ENCODE measurements around the gene ENTPD6. TPM values are rescaled to one million over a fixed set of nuclear protein-coding genes. Genes with fewer than 3 reads are reported as not detected.
A peak's percentile ranks its signal among the peaks of the same experiment; 100 is the strongest.

The ENTPD6 gene
- polyA plus RNA-seq, 3 donors, result 36.2 to 120 (median 47.0) TPM

DNA sequence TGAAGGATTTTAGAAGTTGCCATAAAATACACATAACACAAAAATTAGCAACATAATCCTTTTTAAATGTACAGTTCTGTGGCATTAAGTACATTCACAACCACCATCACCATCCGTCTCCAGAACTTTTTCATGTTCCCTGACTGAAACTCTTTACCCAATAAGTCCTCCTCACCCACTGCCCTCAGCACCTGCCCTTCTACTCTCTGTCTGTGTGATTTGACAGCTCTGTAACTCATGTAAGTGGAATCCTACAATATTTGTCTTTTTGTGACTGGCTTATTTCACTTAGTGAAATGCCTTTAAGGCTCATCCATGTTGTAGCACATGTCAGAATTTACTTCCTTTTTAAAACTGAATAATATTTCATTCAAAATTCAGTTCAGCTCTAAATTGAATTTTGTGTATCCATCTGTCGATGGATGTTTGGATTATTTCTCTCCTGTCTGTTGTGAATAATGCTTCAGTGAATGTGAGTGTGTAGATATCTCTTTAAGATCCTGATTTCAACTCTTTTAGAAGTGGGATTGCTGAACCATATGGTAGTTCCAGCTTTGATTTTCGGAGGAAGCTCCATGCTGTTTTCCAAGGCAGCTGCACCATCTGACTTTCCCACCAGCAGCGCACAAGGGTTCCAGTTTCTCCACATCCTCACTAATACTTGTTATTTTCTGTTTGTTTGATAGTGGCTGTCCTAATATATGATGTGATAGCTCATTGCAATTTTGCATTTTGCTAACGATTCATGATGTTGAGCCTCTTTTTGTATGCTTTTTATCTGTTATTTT is 4.2 kb downstream of the ENTPD6 start:
- 89% methylated on average over 1 of the region's 5 CpGs for WGBS (ENCODE audit: insufficient coverage)
- no peaks in the 10 kb centered on the region for H3K9me3 Mint-ChIP-seq
- H3K4me1 Mint-ChIP-seq, result peaks cover 65% of the 10 kb centered on the region
- Histone ChIP-seq H3K9ac (ENCODE audit: insufficient read depth, low read length, poor library complexity, severe bottlenecking) (no peak overlapping the region), H3K9me3 (replicated peaks in 1 of 2; ENCODE audit: control insufficient read depth in 1 of 2, insufficient read depth in 1 of 2, low read length in 2 of 2) (no peaks in the 10 kb centered on the region), H3K79me2 (ENCODE audit: insufficient read depth, low read length) (peaks cover 72% of the 10 kb centered on the region), H3K4me2 (replicated peaks; ENCODE audit: extremely low read depth, low read length, poor library complexity, severe bottlenecking) (no peak overlapping the region), H3K27ac (ENCODE audit: low read depth in 1 of 2, low read length in 2 of 2) (no peak overlapping the region), H3K4me1 (ENCODE audit: control insufficient read depth in 1 of 2, insufficient read depth in 2 of 2, low read length in 2 of 2) (peaks cover 38 to 51% of the 10 kb centered on the region in 2 donors), H2AFZ (ENCODE audit: insufficient read depth, low read depth, low read length, poor library complexity, severe bottlenecking) (no peak overlapping the region), H3K4me3 (replicated peaks in 1 of 3; ENCODE audit: low read depth in 2 of 3, low read length in 3 of 3) (no peak overlapping the region), H4K20me1 (ENCODE audit: insufficient read depth, low read length) (peaks cover 8% of the 10 kb centered on the region), H3K27me3 (ENCODE audit: control insufficient read depth in 2 of 2, insufficient read depth in 2 of 2, low read length in 2 of 2) (no peaks in the 10 kb centered on the region), H3K36me3 (replicated peaks in 1 of 2; ENCODE audit: control insufficient read depth in 1 of 2, insufficient read depth in 2 of 2, low read length in 2 of 2) (no peaks in the 10 kb centered on the region)
- peaks cover 1 to 12% (median 5%) of the 10 kb centered on the region in 3 donors for H3K27me3 Mint-ChIP-seq (ENCODE audit: low read depth in 3 of 3)
- peak overlapping the region in 2 of 7 donors; percentile 10 to 68 for H3K27ac Mint-ChIP-seq
- no peak overlapping the region for H3K4me3 Mint-ChIP-seq
- intact Hi-C loops (cut with micrococcal nuclease), result loop anchor here (5.0 to 10.0 kb wide), 5 partner anchors 38 to 205 kb away; partner anchors contain the start of genes APMAP (in 2 of the 2), ABHD12 (in 1 of the 2) and PYGB (in 1 of the 2)
- no peak for DNase-seq
- TF ChIP-seq, protein P1, sequence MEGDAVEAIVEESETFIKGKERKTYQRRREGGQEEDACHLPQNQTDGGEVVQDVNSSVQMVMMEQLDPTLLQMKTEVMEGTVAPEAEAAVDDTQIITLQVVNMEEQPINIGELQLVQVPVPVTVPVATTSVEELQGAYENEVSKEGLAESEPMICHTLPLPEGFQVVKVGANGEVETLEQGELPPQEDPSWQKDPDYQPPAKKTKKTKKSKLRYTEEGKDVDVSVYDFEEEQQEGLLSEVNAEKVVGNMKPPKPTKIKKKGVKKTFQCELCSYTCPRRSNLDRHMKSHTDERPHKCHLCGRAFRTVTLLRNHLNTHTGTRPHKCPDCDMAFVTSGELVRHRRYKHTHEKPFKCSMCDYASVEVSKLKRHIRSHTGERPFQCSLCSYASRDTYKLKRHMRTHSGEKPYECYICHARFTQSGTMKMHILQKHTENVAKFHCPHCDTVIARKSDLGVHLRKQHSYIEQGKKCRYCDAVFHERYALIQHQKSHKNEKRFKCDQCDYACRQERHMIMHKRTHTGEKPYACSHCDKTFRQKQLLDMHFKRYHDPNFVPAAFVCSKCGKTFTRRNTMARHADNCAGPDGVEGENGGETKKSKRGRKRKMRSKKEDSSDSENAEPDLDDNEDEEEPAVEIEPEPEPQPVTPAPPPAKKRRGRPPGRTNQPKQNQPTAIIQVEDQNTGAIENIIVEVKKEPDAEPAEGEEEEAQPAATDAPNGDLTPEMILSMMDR (IDR thresholded peaks at IDR 0.05), result no peak
- peaks cover 8 to 31% of the 10 kb centered on the region in 2 donors for H3K36me3 Mint-ChIP-seq

DNA sequence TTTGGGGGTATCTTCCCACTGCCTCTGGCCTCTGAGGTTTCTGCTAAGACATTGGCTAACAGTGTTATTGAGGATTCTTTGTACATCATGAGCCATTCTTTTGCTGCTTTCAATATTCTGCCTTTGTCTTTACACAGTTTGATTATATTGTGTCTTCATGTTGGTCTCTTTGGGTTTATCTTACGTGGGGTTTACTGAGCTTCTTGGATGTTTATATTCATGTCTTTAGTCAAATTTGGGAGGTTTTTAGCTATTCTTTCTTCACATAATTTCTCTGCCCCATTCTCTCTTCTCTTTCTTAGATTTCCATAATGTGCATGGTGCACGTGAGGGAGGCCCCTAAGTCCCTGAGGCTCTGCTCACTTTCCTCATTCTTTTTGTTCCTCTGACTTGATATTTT is 7.6 kb downstream of the ENTPD6 start:
- Histone ChIP-seq H2AFZ (ENCODE audit: insufficient read depth, low read depth, low read length, poor library complexity, severe bottlenecking) (no peak overlapping the region), H3K4me2 (replicated peaks; ENCODE audit: extremely low read depth, low read length, poor library complexity, severe bottlenecking) (peak overlapping the region; percentile 66), H3K27me3 (ENCODE audit: control insufficient read depth in 2 of 2, insufficient read depth in 2 of 2, low read length in 2 of 2) (no peaks in the 10 kb centered on the region), H4K20me1 (ENCODE audit: insufficient read depth, low read length) (peaks cover 5% of the 10 kb centered on the region), H3K36me3 (replicated peaks in 1 of 2; ENCODE audit: control insufficient read depth in 1 of 2, insufficient read depth in 2 of 2, low read length in 2 of 2) (peaks cover 0 to 12% of the 10 kb centered on the region in 2 donors), H3K4me3 (replicated peaks in 1 of 3; ENCODE audit: low read depth in 2 of 3, low read length in 3 of 3) (no peak overlapping the region), H3K9me3 (replicated peaks in 1 of 2; ENCODE audit: control insufficient read depth in 1 of 2, insufficient read depth in 1 of 2, low read length in 2 of 2) (no peaks in the 10 kb centered on the region), H3K9ac (ENCODE audit: insufficient read depth, low read length, poor library complexity, severe bottlenecking) (no peak overlapping the region), H3K27ac (ENCODE audit: low read depth in 1 of 2, low read length in 2 of 2) (peak overlapping the region; percentile 51 to 81), H3K79me2 (ENCODE audit: insufficient read depth, low read length) (peaks cover 64% of the 10 kb centered on the region), H3K4me1 (ENCODE audit: control insufficient read depth in 1 of 2, insufficient read depth in 2 of 2, low read length in 2 of 2) (peaks cover 31 to 34% of the 10 kb centered on the region in 2 donors)
- H3K27me3 Mint-ChIP-seq (ENCODE audit: low read depth in 3 of 3), result peaks cover 0 to 2% (median 1%) of the 10 kb centered on the region in 3 donors
- no peak for DNase-seq
- intact Hi-C loops (cut with micrococcal nuclease), result loop anchor here in 1 of 2 donors (10.0 kb wide), 1 partner anchor 192 kb away; the partner anchor contains the start of gene ABHD12
- no peaks in the 10 kb centered on the region for H3K9me3 Mint-ChIP-seq
- peak overlapping the region; percentile 75 to 96 (median 91) for H3K27ac Mint-ChIP-seq
- TF ChIP-seq, protein P1 (IDR thresholded peaks at IDR 0.05), result no peak
- H3K36me3 Mint-ChIP-seq, result peaks cover 21 to 29% of the 10 kb centered on the region in 2 donors
- peak overlapping the region in 1 of 2 donors; percentile 78 for H3K4me3 Mint-ChIP-seq
- H3K4me1 Mint-ChIP-seq, result peaks cover 52% of the 10 kb centered on the region
- WGBS (ENCODE audit: insufficient coverage), result no CpG with 5 or more reads among the region's 2 CpGs
